Epidermal melanocyte (primary cell): ENCODE data around the gene SMCR8.
A peak's percentile ranks its signal among the peaks of the same experiment; 100 is the strongest.
"Not testable (repeated sequence)": the region's sequence is repeated elsewhere in the genome, so short reads cannot be mapped to it uniquely, and the experiment has no call there.

Experiments used
- DNase-seq: peaks from one replicate; pipeline ENCODE4 v3.0.0; 2011; ENCODE audit warnings: low spot score; ENCODE audit not compliant: insufficient read length

Gene SMCR8, protein sequence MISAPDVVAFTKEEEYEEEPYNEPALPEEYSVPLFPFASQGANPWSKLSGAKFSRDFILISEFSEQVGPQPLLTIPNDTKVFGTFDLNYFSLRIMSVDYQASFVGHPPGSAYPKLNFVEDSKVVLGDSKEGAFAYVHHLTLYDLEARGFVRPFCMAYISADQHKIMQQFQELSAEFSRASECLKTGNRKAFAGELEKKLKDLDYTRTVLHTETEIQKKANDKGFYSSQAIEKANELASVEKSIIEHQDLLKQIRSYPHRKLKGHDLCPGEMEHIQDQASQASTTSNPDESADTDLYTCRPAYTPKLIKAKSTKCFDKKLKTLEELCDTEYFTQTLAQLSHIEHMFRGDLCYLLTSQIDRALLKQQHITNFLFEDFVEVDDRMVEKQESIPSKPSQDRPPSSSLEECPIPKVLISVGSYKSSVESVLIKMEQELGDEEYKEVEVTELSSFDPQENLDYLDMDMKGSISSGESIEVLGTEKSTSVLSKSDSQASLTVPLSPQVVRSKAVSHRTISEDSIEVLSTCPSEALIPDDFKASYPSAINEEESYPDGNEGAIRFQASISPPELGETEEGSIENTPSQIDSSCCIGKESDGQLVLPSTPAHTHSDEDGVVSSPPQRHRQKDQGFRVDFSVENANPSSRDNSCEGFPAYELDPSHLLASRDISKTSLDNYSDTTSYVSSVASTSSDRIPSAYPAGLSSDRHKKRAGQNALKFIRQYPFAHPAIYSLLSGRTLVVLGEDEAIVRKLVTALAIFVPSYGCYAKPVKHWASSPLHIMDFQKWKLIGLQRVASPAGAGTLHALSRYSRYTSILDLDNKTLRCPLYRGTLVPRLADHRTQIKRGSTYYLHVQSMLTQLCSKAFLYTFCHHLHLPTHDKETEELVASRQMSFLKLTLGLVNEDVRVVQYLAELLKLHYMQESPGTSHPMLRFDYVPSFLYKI

DNA sequence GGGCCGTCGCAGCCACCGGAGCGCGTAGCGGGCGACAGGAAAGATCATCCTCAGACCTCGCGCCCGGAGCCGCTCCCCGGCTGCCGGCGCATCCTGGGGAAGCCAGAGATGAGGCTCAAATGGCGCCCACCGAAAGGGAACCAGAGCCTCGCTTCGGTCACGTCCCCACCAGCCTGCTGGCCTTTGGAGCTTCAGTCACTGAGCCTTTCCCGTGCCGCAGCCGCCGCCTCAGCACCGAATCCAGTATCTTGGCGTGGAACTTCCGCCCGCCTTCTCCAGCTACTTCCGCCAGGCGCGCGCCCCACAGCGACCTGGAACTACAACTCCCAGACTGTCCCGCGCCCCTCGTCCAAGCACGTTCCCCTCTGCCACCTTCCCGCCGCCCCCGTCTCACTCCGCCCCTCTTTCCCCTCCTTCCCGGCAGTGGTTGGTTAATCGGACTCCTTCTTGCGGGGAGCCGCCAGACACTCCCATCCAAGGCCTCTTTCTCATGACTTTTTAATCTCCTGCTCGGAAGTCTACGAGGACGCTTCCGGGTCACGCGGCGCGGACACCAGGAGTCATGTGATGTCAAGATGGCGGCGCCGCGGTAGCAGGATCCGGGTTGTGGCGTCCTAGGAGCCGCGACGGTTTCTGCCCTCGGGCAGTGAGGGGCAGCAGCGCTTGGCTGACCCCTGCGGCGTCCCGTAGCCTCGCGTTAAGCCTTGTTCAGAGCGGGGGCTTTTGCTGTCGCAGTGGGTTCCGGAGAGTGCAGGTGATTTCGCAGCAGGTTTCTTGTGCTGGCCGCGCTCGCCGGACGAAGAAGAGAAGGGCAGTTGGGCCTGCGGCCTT is at the start of gene SMCR8, which contains the start of gene TOP3A:
Gene SMCR8, plus strand, starts transcription at position 563 of the 831 bp plus-strand sequence. CDS start 497 bp downstream, outside the sequence.
Gene TOP3A, minus strand, starts transcription at position 264 of the 831 bp plus-strand sequence. Its CDS starts 216 bp downstream, at position 48.
- peak; percentile 70 for DNase-seq

DNA sequence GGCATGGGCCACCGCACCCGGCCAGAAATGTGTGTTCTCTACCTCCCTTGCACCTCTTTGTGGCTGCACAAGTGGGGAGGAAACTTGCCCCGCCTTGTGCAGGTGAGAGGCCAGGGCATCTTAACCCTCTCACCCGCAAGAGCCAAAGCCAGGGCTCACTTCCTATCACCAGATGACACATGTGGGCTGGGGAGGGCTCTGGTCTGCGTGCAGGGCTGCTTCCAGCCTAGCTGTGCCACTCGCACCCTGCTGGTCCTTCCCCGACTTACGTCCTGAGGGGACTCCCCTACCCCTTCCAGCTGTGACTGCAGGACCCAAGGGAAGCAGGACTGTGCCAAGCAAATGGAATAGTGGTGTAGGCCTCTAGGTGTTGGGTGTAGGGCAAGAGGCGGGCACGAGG is 47.7 kb upstream of the SMCR8 start:
- no peak for DNase-seq

DNA sequence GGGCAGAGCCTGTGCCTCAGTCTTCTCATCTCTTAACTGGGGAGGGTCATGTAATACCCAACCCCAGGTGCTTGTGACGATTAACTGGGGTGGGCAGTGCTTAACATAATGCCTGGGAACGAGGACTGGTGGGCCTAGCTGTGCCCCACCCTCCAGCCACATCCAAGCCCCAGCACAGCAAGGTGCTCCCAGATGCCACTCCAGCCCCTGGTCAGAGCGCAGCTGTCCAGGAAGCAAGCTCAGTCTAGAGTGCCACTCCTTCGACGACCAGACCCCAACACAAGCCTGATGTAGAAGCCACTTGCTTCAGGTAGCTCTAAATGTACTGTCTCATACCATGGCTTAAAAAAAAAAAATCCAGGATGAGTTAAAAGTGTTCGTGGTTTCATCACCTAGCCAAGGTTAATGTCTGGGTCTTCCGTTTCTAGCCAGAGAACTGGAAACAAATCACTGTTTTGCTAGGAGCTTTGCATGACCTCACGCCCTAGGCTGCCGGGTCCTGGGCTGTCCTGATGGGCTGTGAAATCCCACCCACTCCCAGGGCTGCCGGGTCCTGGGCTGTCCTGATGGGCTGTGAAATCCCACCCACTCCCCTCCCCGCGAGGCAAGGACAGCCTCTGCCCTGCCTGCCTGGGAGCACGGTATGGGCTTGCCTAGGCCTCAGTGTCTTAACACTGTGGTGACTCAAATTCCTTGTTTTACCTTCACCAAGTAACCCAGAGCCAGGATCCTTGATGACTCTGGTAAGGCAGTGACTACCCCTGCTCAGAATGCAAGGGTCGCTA is 47.0 kb upstream of the SMCR8 start:
- DNase-seq, result no peak

DNA sequence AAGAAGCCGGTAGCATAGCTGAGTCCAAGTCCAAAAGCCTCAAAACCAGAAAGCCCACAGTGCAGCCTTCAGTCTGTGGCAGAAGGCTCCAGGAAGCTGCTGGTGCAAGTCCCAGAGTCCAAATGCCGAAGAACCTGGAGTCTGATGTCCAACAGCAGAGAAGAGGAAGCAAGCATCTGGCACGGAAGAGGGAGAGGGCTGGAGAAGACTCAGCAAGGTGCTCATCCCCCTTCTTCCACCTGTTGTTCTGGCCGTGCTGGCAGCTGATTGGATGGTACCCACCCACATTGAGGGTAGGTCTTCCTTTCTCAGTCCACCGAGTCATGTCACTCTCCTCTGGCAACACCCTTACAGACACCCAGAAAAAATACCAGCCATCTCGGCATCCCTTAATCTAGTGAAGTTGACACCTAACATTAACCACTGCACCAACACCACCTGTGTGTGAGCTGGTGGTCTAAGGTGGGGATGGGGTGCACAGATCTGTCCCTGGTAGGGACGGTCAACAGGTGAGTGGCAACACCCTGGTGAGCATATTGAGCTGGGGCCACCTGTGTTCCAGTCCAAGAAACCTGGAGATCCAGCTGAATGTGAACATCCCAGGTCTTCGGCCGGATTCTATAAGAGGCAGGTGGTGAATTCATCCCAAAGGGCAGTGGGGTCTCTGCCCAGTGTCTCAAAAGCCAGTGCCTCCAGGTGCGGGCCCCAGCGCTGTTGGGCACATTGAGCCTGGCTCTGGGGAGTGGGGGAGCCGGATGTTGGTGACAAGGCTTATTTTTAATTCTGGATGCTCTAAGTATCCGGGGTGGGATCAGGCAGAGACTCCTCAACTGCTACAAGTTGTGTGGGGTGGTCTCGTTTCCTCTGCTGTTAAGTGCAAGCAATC is 44.8 kb upstream of the SMCR8 start:
- DNase-seq, result no peak

DNA sequence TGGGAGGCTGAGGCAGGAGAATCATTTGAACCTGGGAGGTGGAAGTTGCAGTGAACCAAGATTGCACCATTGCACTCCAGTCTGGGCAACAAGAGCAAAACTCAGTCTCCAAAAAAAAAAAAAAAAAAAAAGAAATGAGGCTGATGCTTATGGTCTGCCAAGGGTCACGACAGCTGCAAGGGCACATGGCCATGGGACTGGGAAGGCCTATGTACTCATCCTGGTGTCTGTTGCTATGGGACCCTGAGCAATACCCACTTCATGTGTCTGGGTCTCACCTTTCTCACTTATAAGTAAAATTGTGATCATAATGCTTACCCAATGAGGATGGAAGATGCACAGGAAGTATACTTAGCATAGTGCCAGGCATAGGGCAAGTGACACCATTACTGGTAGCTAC is 38.0 kb upstream of the SMCR8 start:
- no peak for DNase-seq

DNA sequence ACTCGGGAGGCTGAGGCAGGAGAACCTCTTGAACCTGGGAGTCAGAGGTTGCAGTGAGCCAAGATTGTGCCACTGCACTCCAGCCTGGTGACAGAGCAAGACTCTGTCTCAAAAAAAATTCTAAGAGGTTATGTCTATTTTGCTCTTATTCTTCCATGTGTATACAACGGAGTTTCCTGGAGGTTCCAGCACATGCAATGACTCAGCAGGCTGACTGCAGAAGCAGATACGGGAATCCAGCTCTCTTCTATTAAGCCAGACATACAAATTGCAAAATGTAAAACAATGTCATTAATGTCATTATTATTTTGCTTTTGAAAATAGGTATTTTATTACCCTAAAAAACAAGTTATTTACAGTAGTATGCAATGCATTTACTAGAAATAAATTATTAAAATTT is 36.2 kb upstream of the SMCR8 start:
- DNase-seq, result no peak

DNA sequence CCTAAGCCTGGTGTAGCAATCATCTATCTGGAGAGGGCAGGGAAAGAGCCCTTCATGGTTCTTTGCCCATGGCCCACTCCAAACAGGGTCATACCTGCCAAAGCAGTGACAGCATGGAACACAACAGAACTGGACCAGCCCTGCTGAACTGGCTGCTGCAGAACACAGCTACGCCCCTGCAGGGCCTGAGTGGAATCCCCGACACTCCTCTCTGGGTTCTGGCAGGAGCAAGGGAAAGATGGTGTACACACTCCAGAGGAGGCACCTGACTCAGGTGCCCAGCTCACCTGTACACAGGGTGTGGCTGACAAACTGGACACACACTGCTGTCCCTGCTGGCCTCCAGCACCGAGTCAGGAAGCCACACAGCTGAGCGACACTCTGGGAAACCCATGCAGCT is 34.8 kb upstream of the SMCR8 start:
- no peak for DNase-seq

DNA sequence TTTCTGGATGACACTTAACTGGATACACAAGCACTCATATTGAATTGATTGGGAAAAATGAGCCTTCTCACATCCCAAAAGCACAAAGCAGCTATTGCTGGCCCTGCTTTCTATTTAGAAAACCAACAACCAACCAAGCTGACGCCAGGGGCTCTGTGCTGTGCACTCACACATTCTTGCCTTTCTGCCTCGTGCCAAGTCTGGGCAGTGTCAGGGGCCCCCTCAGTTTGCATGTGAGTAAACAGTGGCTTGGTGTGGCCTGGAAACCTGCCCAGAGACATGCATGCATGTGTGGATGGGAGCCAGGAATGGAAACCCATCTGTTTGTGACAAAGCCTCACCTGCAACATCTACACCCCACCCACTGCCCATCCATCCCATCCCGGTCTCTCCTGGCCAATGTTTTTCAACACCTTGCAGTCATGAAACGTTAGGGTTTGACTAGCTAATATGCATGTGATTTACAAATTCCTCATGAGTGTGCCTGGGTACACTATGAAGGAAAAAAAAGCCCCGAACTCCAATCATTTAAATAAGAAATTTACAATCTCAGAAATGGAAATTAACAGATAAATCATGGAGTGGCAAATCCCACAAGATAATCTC is 34.2 kb upstream of the SMCR8 start:
- no peak for DNase-seq

DNA sequence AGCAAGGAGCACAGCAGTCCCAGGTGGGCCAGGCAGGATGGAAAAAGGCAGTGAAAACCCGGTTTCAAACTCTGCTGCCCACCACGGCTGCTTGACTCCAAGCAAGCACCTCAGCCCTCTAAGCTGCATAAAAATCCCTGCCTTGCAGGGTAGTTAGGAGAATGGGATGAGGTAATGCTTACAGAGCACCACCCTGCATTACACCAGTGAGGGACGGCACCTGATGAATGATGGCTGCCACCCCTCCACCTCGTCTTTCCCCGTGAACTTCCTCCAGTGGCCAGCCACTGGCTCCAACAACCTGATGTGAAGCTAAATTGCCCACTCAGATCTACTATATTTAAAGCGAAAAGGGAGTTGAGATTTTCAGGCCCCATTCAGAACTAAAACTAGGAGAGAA is 33.3 kb upstream of the SMCR8 start:
- no peak for DNase-seq

DNA sequence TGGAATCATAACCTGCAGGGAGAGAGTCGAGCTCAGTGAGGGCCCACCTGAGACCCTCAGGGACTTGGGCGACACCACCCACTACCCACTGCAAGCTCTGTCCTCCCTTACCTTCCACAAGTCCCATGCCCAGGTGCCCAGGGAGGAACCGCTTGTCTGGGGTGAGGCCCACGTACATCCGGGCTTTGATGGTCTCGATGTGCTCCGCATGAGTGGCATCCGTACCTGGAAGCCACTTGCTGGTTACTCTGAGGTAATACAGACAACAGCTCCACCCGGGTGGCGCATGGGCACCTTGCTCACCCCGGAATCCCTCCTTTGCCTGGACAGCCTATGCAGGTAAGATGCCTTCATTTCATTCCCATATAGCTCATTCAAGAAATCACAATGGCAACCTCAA is 29.8 kb upstream of the SMCR8 start:
- DNase-seq, result no peak

DNA sequence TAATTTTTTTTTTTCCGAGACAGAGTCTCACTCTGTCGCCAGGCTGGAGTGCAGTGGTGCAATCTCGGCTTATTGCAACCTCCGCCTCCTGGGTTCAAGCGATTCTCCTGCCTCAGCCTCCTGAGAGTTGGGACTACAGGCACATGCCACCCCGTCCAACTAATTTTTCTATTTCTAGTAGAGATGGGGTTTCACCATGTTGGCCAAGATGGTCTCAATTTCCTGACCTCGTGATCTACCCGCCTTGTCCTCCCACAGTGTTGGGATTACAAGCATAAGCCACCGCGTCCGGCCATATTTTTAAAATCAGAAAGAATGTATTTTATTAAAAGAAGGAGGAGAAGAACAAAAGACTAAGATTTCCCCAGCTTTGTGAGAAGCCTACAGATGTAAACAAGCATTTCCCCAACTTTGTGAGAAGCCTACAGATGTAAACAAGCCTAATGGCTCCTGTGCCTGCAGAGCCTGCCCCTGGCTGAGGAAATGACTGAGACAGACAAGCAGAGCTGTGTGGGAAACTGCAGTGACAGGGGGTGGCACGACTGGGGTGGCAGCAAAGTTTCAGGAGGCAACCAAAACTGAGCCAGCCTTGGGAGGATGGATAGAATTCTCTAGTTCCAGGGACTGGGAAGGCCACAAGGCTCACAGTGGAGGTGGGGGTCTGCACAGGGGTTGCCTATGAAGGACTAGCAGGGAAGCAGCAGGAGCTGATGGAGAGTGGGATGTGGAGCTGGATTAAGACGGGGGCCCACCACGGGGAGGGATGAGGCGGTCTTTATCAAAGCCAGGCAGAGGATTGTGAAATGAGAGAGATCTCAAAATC is 23.2 kb upstream of the SMCR8 start:
- no peak for DNase-seq

DNA sequence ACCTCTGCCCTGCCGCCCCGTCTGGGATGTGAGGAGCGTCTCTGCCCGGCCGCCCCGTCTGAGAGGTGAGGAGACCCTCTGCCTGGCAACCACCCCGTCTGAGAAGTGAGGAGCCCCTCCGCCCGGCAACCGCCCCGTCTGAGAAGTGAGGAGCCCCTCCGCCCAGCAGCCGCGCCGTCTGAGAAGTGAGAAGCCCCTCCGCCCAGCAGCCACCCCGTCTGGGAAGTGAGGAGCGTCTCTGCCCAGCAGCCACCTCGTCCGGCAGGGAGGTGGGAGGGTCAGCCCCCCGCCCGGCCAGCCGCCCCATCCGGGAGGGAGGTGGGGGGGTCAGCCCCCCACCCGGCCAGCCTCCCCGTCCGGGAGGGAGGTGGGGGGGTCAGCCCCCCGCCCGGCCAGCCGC is 17.0 kb upstream of the SMCR8 start:
- DNase-seq, result not testable (repeated sequence)

DNA sequence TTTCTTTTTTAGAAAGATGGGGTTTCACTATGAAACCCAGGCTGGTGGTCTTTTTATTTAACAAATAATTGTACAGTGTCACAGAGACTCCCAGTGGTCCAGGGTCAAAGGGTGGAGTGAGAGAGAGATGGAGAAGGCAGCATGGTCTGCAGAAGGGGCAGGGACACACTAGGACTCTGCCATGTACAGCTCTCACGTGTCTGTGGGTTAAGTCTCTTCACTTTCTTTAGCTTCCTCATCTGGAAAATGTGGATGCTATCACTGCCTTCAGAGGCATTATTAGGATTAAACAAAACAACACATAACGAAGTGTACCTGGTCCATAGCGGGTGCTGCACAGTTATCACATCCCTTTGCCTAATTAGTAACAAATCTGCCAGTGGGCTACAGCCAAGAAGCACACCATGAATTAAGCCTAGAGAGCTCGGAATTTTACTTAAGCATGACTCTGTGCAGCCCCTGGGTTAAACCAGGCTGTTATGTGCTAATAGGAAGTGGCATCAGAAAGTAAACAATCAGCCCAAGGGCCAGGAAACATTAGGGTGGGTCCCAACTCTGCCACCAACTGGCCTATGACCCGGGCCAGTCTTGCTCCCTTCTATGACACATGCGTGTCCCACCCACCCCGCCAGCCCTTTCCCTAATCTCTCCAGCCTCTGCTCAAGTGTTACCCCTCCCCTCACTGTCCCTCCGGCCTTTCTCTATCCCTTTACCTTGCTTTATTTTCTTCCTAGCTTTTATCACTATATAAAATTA is 14.2 kb upstream of the SMCR8 start:
- DNase-seq, result no peak

DNA sequence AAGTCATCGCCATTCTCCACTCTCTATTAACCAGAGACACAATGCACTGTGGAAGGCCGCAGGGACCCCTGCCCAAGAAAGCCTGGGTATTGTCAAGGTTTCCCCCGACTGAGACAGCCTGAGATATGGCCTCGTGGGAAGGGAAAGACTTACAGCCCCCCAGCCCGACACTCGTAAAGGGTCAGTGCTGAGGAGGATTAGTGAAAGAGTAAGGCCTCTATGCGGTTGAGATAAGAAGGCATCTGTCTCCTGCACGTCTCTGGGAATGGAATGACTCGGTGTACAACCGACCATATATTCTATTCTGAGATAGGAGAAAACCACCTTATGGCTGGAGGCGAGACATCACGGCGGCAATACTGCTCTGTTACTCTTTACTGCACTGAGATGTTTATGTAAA is 11.9 kb upstream of the SMCR8 start:
- not testable (repeated sequence) for DNase-seq

DNA sequence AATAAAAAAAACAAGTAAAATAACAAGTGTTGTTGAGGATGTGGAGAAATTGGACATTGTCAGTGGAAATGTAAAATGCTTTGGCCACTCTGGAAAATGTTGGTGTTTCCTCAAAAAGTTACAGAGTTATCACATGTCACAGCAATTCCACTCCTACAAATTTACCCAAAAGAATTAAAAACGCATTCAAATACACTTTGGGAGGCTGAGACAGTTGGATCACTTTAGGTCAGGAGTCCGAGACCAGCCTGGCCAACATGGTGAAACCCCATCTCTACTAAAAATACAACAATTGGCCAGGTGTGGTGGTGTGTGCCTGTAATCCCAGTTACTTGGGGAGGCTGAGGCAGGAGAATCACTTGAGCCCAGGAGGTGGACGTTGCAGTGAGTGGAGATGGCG is 5.9 kb upstream of the SMCR8 start:
- DNase-seq, result no peak

DNA sequence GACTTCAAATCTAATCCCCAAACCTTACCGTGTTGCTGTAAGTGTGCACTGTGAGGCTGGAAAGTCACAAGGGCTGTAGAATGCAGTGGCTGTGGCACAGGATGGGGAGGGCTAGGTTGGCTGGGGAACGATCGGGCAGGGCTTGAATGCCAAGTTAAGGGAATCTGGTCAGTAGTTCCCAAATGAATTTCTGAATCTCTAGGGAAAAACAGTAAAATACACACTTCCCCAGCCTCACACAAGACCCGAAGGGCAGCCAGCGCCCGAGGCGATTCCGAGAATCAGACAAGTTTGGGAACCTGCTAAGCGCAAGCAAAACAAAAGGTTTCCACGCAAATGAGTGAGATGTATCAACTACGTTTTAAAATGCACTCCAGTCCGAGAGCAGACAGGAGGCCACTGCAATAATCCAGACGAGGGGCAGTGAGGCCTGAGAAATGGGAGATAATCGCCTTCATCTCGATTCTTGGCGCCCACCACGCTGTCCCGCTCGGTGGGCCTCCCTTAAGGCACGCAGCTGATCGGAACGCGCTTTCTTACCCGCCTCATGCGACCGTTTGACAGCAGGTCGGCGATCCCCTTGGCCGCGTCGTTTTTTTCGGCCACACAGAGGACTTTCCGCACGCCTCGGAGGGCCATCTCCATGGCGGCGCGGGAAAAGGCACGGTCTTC is 898 bp upstream of the SMCR8 start:
- no peak for DNase-seq

DNA sequence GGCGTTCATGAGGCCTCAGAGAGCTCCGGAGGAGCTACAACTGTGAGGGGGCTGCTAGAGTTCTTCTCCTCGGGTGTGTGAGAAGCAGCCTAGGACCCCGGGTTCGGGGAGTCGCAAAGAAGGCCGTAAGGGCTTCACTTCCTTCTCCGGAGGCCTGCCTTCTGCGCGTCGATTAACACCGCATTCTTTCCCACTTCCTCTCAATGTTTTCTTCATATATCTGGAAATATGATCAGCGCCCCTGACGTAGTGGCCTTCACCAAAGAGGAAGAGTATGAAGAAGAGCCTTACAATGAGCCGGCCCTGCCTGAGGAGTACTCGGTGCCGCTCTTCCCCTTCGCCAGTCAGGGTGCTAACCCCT is 449 bp downstream of the SMCR8 start:
- no peak for DNase-seq
